ENCODE data around the gene LINGO3. TPM values are rescaled to one million over a fixed set of nuclear protein-coding genes. Genes with fewer than 3 reads are reported as not detected.
A peak's percentile ranks its signal among the peaks of the same experiment; 100 is the strongest.

LINGO3 gene
- total and polyA plus RNA-seq, 3 donors from 2014 or later: 0.45 to 3.5 (median 2.1) TPM

DNA sequence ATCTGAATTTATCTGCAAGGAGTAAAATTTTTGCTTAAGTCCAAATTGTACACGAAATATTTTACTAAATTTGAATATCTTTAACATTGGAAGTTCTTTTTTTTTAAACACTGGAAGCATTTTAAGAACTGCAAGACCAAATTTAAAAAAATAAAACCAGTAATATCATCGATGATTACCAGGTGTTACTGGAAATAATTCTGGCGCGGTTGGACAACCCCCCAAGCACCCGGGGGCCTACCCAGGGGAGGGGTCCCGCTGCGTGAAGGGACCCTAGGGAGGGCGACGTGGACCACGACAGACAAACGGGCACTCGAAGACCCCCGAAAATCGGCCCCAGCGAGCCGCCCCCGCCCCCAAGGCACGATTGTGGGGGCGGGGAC lies 39.1 kb downstream of the LINGO3 start:
- Histone ChIP-seq H3K4me1 (peaks cover 28% of the 10 kb centered on the region), H3K27ac (peak overlapping the region in 1 of 2 donors; percentile 84), H3K27me3 (no peaks in the 10 kb centered on the region), H3K4me3 (peak overlapping the region; percentile 80 to 100), H3K9me3 (no peaks in the 10 kb centered on the region), H3K36me3 (ENCODE audit: low read depth, missing control alignments) (no peaks in the 10 kb centered on the region)
- intact Hi-C loops (cut with DNase I; ENCODE audit: low total_unique reads): no loop called here
- TF ChIP-seq, protein P1, sequence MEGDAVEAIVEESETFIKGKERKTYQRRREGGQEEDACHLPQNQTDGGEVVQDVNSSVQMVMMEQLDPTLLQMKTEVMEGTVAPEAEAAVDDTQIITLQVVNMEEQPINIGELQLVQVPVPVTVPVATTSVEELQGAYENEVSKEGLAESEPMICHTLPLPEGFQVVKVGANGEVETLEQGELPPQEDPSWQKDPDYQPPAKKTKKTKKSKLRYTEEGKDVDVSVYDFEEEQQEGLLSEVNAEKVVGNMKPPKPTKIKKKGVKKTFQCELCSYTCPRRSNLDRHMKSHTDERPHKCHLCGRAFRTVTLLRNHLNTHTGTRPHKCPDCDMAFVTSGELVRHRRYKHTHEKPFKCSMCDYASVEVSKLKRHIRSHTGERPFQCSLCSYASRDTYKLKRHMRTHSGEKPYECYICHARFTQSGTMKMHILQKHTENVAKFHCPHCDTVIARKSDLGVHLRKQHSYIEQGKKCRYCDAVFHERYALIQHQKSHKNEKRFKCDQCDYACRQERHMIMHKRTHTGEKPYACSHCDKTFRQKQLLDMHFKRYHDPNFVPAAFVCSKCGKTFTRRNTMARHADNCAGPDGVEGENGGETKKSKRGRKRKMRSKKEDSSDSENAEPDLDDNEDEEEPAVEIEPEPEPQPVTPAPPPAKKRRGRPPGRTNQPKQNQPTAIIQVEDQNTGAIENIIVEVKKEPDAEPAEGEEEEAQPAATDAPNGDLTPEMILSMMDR (IDR thresholded peaks at IDR 0.05): no peak
- TF ChIP-seq POLR2A (IDR thresholded peaks at IDR 0.05): no peak
- no peak for DNase-seq
- WGBS, 2 donors: 1 to 3% methylated on average over 12 to 19 of the region's 19 CpGs

DNA sequence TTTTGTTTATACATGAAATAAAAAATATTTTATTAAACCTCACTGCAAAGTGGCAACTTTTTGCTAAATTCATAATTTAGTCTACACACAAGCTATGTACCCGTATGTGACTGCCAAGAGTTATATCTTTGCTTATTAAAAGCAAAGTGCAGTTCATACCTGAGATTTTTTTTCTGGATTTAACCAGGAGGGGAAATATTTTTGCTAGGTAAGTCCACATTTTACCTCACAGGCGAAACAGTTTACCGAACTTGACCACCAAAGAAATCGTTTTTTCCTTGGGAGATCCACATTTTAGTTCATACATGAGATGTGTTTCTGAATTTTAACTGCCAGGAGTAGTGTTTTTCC lies 39.5 kb downstream of the LINGO3 start:
- TF ChIP-seq, protein P1 (IDR thresholded peaks at IDR 0.05): peak in 1 of 3 experiments; percentile 7
- no peak for TF ChIP-seq POLR2A (IDR thresholded peaks at IDR 0.05)

DNA sequence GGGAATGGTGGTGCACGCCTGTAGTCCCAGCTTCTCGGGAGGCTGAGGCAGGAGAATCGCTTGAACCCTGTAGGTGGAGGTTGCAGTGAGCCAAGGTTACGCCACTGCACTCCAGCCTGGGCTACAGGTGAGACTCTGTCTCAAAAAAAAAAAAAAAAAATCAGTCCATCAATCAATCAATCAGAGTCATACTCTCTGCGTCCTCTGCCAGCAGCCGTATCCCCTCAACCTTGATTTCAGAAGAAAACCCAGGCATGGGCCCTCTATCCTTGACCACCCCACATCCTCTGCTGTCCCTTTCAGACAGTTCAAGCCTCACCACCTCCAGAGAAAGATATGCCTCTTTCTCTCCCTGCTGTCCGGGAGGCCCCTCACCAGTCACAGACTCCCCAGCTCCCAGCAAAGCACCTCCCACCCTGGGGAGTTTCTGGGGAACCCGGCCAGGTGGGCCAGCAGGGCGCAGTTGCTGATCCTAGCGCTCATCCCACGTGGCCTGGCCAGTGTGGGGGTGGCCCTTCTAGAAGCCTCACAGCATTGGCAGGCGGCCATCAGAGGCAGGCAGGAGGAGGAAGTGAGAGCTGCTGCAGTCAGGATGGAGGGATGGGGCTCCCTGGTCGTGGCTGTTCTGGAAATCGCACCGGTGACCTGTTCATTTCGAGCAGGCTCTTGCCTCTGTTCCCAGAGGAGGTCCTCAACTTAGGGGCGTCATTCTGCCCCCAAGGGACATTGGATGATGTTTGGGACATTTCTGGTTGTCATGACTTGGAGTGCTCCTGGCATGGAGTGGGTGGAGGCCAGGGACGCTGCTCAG lies 41.6 kb downstream of the LINGO3 start:
- 51 to 57% methylated on average over 16 to 18 of the region's 18 CpGs for WGBS, 2 donors
- Histone ChIP-seq H3K27me3 (no peaks in the 10 kb centered on the region), H3K4me3 (no peak overlapping the region), H3K9me3 (no peaks in the 10 kb centered on the region), H3K4me1 (peaks cover 5% of the 10 kb centered on the region), H3K27ac (peak overlapping the region in 1 of 2 donors; percentile 59), H3K36me3 (ENCODE audit: low read depth, missing control alignments) (no peaks in the 10 kb centered on the region)
- peak; percentile 93 for DNase-seq
- TF ChIP-seq, protein P1 (IDR thresholded peaks at IDR 0.05): no peak
- no peak for TF ChIP-seq POLR2A (IDR thresholded peaks at IDR 0.05)
- intact Hi-C loops (cut with DNase I; ENCODE audit: low total_unique reads): no loop called here

More for the DNA sequence above, 39.5 kb downstream of the LINGO3 start:
- WGBS, 2 donors: 53 to 68% methylated on average over 4 of the region's 4 CpGs
- DNase-seq: no peak
- intact Hi-C loops (cut with DNase I; ENCODE audit: low total_unique reads): no loop called here
- no peaks in the 10 kb centered on the region for H3K27me3 ChIP-seq
- peak overlapping the region in 1 of 2 donors; percentile 84 for H3K27ac ChIP-seq
- H3K9me3 ChIP-seq: no peaks in the 10 kb centered on the region
- peaks cover 25% of the 10 kb centered on the region for H3K4me1 ChIP-seq
- H3K4me3 ChIP-seq: peak overlapping the region in 1 of 2 donors; percentile 80
- no peaks in the 10 kb centered on the region for H3K36me3 ChIP-seq (ENCODE audit: low read depth, missing control alignments)

DNA sequence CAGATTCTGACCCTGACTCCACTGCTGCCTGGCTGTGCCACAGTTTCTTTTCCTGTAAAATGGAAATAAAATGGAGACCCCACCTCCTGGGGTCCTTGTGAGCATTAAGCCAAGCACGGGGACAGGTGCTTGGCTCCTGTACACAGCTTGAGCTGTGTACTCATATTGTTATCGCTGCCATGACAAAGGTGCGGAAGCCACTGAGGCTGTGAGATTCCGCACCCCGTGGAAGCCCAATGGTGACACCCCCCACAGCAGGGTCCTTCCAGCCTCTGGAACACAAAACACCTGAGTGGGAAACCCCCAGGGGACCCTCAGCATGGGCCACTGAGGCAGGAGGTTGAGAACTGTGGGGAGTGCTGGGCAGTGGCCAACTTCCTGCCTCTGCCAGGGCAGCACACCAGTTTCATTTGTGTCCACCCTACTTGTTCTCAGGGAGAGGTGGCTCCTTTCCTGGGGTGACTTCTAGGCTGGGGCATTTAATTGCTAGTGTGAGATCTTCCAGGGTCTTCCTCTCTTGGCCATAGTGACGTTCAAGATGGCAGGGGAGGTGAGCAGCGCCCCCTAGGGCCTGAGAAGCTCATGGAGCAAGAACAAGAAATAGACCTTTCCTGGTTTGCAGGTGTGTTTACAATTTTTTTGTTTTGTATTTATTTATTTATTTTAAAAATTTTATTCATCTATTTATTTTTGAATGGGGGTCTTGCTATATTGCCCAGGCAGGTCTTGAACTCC lies 46.3 kb downstream of the LINGO3 start:
- Histone ChIP-seq H3K4me3 (no peak overlapping the region), H3K9me3 (no peaks in the 10 kb centered on the region), H3K36me3 (ENCODE audit: low read depth, missing control alignments) (no peaks in the 10 kb centered on the region), H3K27me3 (no peaks in the 10 kb centered on the region), H3K4me1 (no peaks in the 10 kb centered on the region), H3K27ac (no peak overlapping the region)
- TF ChIP-seq POLR2A (IDR thresholded peaks at IDR 0.05): no peak
- TF ChIP-seq, protein P1 (IDR thresholded peaks at IDR 0.05): peak in 2 of 3 experiments; percentile 34 to 45
- intact Hi-C loops (cut with DNase I; ENCODE audit: low total_unique reads): no loop called here
- 77% methylated on average over 7 of the region's 7 CpGs for WGBS, 2 donors
- DNase-seq: no peak

All from testis (tissue), 3 donors.